Skin of body (tissue), 2 donors: ENCODE results near the gene SPNS3. TPM values are rescaled to one million over a fixed set of nuclear protein-coding genes. Genes with fewer than 3 reads are reported as not detected.

ENCODE experiments used
- DNase-seq: peaks from one replicate; lab custom pipeline; 2025; lab: John Stamatoyannopoulos, UW
- total RNA-seq: library from RNA; depleted of rRNA; stranded (reverse); fragments of >200 nt; gene quantifications from one replicate; pipeline ENCODE4 v1.2.3, GENCODE V29; 2014

The SPNS3 gene
- total RNA-seq, 1 donor from 2014 or later: 0.79 TPM

DNA sequence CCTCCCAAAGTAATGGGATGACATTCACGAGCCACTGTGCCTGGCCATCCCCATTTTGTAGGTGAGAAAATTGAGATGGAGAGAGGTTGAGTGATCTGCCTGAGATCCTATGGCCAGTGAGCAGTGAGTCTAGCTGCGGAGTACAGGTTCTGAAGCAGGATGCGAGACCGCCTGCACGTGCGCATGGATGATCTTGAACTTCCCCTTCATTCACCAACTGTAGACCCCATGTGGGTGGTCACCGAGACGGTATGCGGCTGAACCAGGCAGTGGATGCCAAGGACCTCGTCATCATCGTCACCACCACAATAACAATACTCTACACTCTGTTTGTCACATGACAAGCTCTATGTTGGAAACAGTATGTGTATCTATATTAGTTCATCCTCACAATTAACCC, 6.2 kb upstream of the SPNS3 start:
- no peak for DNase-seq

DNA sequence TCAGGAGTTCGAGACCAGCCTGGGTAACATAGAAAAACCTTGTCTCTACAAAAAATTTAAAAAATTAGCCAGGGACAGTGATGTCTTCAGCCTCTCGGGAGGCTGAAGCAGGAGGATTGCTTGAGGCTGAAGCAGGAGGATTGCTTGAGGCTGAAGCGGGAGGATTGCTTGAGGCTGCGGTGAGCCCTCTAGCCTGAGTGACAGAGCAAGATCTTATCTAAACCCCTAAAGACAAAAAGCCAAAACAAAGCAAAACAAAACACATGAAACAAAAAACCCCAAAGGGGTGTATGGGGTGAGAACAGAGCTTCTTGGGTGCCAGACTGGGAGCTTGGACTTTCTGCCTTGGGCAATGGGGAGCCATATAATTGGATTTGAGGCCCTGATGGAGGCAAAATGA, 2.6 kb downstream of the SPNS3 start:
- no peak for DNase-seq

DNA sequence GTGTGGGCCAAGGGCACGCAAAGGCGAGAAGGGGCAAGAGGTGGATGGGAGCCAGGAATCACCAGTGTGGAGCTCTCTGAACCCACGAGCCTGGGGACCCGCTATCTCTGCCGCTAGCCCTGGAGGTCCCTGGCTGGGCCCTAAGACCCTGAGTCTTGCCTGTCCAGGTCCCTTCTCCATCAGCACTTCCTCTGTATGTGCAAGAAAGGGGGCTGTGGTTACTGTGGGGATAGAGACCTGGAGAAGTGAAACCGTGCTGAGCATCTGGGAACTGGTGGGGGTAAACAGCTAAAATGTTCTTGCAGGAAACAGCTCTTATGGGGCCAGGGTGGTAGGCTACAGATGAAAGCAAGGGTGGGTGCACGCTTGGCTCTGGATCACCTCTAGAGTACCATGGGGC, 3.1 kb downstream of the SPNS3 start:
- DNase-seq: no peak

DNA sequence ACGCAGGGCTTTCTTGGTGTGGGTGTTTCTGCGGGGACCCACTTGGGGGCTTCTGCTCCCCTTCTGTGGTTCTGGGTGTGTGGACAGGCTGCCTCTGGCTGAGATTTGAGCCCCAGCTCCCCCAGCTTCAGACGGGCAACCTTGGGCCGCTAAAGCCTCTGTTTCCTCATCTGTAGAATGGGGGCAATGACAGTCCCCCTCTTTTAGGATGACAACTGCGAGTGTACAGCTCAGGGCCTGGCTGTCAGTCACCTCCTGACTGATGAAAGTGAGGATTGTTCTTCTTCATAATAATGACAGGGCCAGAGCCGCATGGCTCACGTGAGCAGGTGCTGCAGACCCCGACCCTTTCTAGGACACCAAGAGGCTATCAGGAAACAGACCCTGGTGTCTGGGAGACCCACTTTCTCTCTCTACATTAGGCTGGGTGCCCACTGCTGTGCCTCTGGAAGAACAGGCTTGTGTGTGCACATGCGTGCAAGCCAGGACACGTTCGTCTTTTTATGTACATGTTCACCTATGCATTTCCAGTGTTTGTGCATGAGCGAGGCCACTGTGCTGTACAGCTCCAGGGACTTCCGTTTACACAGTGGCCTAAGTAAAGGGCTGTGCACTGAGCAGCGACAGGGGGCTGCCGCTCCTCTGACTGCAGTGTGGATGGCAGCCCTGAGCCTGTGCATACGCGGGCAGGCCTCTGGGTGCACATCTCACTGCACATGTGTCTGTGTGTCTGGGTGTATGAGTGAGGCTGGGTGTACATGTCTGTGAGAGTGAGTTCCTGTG, 4.6 kb downstream of the SPNS3 start:
- DNase-seq: no peak

DNA sequence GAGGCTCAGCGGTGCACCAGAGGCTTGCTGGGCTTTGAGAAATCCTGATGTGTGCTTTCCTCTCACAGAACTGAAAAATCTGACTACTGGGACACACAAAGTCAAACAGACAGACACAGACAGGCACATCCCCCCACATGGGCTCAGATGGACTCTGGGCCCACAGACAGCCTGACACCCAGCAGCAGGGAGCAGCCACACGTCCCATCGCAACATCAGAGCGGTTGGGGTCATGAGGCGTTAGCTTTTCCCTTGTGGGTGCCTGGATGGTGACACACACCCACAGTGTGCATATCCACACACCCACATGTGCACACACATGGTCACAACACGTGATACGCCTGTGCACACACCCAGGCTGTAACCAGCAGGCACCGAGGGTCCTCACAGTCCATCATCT, 6.3 kb downstream of the SPNS3 start:
- DNase-seq: no peak

DNA sequence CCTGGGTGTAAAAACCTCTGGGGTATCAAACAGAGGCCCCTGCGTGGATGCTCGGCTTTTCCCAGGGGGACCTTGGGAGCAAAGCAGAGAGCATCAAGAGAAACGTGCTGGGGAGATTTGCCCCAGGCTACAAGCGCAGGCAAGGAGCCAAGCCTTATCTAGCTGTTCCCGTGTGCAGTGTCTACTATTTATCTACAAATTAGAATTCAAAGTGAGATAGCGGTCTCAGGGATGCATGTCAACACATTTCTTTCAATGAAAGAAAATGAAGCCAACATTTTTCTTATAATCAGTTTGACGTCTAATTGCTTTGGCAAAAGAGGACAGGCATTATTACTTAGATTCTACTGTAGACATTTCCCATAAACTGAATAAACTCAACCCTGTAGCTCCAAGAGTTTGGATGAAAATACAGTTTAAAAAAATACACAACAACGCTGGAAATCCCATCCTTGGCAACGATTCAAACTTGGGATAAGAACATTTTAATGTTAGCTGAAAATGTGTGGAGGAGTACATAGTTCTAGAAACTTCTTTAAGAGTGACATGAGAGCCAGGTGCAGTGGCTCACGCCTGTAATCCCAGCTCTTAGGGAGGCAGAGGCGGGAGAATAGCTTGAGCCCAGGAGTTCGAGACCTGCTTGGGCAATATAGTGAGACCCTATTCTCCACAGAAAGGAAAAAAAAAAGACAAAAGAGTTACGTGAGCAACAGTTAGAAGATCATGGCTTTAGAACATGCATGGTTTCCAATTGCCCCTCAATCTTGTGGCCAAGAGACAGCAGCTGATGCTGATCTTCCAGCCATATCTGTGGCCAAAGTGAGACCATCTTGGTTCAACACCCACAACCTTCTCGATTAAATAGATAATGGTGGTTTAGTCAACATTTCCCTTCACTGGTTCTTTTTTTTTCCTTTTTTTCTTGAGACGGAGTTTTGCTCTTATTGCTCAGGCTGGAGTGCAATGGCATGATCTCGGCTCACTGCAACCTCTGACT, 7.2 kb downstream of the SPNS3 start:
- DNase-seq: no peak

DNA sequence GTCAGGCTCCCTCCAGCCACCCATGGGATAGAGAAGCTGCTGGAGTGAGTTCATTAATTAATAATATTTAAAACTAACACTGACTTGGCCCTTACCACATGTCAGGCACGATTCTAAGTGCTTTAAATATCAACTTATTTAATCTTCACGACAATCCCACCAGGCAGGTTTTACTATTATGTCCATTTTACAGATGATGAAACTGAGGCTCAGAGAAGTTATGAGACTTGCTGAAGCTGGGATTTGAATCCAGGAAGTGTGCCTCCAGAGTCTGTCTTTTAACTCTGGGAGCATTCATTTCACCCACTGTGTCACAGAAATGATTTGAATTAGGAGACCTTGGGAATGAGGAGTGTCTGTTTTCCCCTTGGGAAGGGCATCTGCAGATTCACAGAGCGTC, 8.8 kb downstream of the SPNS3 start:
- DNase-seq: no peak

DNA sequence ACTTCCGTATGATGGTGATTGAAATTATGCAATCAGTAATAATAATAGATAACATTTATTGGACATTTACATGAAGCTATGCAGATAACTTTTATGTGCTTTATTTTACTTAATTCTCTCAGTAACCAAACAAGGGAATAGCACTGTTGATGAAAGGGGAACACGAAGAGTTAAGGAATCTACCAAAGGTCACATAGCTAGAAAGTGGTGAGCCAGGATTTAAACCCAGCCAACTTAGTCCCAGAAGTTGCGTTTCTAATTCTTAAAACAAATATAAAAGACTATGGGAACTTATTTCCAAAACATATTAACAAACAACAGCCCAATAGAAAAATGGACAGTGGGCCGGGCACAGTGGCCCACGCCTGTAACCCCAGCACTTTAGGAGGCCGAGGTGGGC, 9.7 kb downstream of the SPNS3 start:
- DNase-seq: no peak

DNA sequence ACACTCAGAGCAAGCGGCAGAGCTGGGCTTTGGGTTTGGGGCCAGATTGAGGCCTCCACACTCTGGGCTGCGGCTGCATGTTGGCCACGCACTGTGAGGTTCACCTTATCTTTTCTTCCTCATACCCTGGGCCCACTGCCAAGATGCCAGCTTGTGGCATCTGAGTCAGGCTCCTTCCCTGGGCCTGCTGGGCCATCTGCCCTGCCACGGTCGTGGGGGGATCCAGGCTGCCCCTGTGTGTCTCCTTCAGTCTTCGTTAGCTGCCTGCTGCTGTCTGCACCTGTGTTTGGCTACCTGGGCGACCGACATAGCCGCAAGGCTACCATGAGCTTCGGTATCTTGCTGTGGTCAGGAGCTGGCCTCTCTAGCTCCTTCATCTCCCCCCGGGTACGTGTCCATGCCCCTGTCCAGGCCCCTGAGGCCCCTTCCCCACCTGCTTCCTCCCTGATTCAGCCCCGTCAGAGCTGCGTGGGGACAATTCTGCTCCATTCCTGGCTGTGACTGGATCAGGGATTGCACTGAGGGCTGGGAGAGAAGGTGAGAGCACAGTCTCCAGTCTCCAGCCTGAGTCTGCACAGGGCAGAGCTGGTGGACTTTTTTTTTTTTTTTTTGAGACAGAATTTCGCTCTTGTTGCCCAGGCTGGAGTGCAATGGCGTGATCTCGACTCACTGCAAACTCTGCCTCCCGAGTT, 11.2 kb downstream of the SPNS3 start:
- DNase-seq: no peak

DNA sequence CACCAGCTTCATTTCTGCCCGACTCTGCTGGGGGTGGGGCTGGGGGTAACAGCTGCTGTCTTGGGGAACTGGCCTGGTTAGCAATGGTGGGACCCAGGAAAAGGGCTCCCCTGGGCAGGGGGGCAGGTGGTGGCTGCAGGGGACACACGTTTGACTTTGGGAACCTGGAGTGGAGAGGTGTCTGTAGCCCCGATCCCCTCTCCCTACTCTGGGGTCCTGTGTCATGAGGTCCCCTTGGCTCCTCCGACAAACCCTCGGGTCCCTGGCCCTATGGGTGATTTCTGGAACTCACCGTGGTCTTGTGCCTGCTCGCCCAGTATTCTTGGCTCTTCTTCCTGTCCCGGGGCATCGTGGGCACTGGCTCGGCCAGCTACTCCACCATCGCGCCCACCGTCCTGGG, 12.0 kb downstream of the SPNS3 start:
- no peak for DNase-seq

DNA sequence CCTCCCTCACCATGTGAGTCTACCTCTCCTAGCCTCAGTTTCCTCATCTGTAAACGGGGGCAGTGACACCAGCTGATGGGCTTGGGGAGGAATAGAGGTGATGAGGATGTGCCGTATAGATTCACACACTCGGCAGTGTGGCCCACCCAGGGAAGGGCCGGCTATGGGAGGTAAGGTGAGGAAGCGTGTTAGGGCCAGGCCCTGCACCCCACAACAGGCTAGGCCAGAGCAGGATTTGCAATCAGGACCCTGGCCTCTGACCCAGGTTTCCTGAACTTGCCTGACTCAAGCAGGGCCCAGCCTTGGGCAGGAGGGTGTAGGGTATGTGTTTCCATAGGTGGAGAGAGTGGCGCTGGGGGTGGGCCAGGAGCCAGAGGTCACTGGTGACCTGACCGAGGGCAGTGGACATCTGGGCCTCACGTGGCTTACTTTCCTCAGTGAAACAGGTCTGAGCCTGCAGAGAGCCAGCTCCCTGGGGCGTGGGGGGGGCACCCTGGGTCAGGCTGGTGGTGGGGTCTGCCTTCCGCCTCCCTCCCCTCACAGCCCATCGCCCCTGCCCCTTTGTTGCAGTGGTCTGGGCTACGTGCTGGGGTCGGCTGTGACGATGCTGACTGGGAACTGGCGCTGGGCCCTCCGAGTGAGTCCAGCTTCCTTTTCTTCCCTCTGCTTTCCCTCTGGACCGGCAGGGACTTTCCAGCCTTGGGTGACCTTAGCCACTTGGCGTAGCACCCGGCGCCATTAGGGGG, 12.8 kb downstream of the SPNS3 start:
- no peak for DNase-seq

DNA sequence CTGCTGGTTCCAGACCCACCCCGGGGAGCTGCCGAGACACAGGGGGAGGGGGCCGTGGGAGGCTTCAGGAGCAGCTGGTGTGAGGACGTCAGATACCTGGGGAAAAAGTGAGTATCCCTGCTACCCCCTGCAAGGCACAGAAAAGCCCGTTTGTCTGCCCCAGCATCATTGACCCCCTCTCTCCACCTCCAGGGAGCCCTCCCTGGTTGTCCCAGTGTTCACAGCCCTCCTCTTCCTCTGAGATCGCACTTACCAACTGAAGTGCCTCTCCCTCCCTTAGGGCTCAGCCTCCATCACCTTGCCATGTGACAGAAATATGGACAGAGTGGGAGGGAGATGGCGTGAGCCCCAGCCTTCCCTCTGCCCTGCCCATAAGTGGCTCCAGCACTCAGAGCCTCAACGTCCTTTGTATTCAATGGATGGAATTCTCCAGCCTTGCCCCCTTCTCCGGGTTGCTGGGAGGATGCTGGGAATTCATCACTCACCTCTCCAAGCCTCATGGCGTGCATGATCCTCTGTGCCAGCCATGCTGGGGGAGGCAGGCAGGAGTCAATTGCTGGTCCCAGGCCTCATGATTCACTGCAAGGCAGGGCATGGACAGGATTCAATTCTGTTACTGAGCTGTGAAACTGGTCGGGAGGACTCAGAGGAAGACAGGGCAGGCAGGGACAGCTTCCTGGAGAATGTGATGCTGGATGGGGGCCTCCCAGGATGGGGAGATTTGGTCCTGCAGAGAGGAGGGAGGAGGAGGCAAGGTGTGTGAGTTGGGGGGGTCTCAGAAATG, 14.6 kb downstream of the SPNS3 start:
- no peak for DNase-seq

DNA sequence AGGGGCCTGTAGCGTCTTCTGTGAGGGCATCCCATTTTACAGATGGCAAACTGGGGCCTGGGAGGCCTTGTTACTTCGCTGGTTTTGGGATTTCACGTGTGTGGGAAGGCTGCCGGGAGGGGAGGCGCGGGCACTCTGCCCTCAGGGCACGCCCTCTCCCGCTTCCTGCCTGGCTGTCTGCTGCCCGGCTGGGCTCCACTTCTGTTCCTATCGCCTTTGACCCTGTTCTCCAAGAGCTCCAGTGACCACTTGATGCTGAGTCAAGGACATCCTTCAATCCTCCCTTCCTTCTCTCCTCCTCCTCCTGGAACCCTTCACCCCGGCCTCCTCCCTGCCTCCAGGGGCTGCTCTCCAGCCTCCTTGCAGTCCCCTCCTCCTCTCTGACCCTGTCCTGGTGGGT, 16.0 kb downstream of the SPNS3 start:
- DNase-seq: no peak

DNA sequence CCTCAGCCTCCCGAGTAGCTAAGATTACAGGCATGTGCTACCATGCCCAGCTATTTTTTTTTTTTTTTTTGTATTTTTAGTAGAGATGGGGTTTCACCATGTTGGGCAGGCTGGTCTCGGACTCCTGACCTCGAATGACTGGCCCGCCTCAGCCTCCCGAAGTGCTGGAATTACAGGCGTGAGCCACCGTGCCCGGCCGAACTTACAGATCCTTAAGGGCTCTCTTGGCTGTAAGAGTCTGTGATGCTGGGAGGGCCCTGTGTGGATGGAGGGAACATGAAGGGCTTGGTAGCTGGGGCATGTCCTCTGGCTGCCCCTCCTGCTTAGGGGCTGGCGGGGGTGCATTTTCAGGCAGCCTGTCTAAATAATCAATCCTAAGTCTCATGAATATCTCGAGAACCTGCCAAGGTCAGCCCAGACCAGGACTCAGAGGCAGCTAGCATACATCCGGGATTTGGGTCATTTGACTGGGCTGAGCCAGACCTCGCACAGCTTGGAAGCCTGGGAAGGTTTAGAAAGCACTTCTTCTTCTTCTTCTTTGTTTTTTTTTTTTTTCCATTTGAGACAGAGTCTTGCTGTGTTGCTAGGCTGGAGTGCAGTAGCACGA, 17.1 kb downstream of the SPNS3 start:
- DNase-seq: no peak

DNA sequence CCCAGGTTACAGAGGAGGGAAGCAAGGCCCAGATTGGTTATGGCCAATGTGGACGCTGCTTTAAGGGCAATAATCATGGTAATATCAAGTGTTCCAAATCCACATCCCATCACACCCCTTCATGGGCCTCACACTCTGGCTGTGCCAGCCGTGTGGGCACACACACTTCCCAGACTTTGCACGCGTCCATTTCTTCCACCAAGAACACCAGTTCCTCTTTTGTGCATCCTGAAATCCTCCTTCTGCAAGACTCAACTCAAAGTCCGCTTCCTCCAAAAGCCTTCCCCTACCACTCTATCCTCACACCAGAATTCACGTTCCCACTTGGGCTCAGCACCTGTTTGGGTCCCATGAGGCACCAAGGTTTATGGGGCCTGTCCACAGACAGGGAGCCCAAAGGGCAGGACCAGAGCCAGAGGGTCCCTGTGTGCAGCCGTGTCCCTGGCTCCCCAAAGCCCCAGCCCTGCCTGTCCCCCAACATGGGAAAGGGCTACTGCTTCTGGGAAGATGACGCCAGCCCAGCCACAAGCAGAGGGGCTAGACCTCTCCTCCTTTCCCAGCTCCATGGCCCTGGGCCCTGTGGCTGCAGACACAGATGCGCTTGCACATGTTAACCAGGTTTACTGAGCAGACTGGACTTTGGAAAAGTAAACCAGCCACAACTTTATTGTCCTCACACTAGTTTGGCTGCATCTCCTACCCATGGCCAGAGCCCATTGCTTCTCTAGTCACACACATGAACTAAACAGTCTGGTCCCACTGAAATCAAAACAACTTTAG, 20.3 kb downstream of the SPNS3 start:
- DNase-seq: no peak

DNA sequence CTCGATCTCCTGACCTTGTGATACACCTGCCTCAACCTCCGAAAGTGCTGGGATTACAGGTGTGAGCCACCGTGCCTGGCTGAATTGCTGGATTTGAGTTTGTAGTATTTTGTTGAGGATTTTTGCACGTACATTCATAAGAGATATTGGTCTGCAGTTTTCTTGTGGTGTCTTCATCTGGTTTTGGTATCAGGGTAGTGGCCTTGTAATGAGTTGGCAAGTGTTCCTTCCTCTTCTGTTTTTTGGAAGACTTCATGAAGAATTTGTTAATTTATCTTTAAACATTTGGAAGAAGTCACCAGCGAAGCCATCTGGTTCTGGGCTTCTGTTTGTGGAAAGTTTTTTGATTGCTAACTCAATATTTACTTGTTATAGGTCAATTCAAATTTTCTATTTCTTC, 26.9 kb downstream of the SPNS3 start:
- no peak for DNase-seq

DNA sequence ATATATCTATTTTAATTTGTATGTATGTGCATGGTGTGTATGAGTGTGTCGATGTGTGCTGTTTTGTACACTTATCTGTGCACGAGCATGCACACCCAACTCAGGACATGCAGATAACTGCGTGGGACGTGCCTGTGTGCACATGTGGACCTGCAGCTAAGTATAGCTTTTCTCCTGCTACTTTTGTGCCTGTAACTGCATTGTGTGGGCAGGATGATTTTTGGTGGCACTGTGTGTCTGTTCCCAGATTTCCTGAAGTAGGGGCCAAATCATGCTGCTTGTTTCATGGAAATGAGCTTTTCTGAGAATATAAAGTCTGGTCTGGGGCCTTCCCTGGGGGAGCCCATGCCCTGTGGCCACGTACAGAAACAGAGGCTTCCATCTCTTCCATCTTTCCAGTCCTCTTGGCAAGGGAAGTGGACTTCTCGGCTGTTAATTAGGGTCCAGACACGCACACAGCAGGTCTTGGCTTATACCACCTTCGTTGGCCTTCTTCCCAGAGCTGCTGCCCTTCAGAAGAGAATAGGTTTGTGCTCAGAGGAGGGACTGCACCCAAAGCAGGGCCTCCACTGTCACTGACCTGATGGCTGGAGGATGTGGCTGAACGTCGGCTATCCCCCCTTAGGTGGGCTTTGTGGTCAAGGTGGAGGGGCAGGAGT, 30.2 kb downstream of the SPNS3 start:
- DNase-seq: no peak

DNA sequence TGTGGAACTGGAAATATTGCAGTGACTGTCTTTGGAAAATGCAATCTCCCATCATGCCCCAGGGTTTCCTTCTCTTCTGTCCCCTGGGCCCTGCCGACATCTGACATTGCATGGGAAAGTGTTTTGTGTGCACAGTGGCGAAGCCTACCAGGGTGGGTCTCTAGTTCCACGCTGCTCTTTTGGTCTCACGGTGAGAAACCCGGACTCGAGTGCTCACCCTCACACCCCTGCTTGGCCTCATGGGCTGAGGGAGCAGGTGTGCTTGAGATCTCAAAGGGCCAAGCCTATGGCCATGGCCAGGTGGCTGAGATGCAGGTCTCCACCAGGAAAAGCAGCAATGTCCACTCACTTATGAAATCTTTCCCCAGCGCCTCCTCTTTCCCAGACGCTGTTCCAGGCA, 32.0 kb downstream of the SPNS3 start:
- DNase-seq: no peak

DNA sequence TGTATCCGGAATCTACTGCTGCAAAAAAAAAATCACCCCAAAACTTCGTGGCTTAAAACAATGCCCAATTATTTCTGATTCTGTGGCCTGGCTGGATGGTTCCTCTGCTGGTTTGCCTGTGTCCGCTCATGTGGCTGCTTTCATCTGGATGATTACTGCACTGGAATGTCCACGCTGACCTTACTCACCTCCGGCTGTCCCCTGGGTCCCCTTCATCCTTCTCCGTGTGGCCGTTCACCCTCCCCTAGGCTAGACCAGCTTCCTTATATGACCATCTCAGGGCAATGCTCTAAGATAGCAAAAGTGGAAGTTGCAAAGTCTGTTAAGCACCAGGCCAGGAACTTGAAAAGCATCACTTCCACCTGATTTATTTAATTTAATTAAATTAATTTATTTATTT, 33.5 kb downstream of the SPNS3 start:
- no peak for DNase-seq
